Measurements from ENCODE around the gene WDR54. TPM values are rescaled to one million over a fixed set of nuclear protein-coding genes. Genes with fewer than 3 reads are reported as not detected.

Gene WDR54
- total and polyA plus RNA-seq, 3 donors from 2014 or later = 27.5 to 90.6 (median 31.7) TPM

DNA sequence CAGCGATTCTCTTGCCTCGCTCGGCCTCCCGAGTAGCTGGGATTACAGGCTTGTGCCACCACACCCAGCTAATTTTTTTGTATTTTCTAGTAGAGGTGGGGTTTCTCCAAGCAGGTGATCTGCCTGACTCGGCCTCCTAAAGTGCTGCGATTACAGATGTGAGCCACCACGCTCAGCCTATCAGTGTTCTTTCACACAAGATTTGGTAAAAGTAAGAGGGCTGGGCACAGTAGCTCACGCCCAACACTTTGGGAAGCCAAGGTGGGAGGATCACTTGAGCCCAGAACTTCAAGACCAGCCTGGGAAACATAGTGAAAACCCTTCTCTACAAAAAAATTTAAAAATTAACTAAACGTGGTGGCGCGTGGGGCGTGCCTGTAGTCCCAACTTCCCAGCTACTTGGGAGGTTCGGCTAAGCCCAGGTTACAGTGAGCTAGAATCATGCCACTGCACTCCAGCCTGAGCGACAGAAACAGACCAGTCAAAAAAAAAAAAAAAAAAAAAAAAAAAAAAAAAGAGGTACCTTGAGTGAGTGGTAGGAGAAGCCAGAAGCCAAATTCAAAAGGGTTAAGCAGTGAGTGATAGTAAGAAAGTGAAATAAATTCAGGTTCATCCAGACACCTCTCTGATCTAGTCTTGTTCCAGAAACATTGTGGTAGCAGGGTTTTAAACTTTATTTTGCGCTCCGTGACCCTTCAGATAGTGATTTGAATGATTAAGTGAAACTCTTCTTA is 50.0 kb downstream of the WDR54 start:
- no peak for TF ChIP-seq POLR2A (IDR thresholded peaks at IDR 0.05)
- TF ChIP-seq, protein P1, sequence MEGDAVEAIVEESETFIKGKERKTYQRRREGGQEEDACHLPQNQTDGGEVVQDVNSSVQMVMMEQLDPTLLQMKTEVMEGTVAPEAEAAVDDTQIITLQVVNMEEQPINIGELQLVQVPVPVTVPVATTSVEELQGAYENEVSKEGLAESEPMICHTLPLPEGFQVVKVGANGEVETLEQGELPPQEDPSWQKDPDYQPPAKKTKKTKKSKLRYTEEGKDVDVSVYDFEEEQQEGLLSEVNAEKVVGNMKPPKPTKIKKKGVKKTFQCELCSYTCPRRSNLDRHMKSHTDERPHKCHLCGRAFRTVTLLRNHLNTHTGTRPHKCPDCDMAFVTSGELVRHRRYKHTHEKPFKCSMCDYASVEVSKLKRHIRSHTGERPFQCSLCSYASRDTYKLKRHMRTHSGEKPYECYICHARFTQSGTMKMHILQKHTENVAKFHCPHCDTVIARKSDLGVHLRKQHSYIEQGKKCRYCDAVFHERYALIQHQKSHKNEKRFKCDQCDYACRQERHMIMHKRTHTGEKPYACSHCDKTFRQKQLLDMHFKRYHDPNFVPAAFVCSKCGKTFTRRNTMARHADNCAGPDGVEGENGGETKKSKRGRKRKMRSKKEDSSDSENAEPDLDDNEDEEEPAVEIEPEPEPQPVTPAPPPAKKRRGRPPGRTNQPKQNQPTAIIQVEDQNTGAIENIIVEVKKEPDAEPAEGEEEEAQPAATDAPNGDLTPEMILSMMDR (IDR thresholded peaks at IDR 0.05) = no peak
- 44 to 45% methylated on average over 16 of the region's 16 CpGs for WGBS, 2 donors
- no peaks in the 10 kb centered on the region for H3K9me3 ChIP-seq
- H3K4me3 ChIP-seq = peak overlapping the region; percentile 63 to 68
- peak overlapping the region; percentile 6 to 79 for H3K27ac ChIP-seq
- no peaks in the 10 kb centered on the region for H3K36me3 ChIP-seq (ENCODE audit: low read depth, missing control alignments)
- peaks cover 12% of the 10 kb centered on the region for H3K4me1 ChIP-seq
- no peaks in the 10 kb centered on the region for H3K27me3 ChIP-seq
- DNase-seq = no peak
- intact Hi-C loops (cut with DNase I; ENCODE audit: low total_unique reads) = no loop called here

DNA sequence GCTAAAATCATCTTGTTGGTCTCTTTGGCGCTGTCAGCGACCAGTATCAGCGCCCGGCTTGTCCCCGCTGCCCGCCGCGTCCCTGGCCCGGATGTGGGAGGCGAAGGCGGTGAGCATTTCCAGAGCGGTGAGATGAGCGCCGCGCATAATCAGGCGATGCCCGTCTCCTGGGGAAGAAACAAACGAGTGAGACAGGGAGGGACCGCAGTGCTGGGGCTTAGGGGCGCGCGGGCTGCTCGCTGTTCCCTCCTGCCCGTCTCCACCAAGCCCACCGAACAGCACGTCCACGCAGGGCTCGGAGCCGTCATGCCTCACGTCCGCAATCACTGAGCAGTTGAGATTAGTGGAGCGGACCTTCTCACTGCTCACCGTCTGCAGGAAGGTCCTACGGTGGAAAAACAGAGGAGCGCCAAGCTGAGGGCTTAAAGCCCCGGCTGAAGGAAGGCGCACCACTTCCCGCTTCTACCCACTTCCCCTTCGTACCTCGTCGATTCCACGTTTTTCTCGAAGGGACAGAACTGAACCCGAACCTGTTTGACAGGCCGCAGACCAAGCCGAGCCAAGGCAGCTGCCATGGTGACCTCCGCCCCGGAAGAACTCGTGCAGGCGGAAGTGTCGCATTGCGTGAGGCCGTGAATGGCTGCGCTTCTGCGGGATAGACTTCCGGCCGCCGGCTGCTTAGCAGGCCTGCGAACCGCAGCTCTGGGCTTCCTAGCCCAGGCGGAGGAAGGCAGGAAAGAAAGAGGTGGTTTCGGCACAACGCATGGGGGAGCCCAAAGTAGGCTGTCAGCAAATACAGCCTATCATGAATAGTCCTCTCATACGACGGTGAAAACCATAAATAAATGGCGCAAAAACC is 50.8 kb downstream of the WDR54 start, which contains the start of gene MRPL53:
Gene MRPL53 (minus strand): TSS at position 595 of the 859 bp plus-strand sequence. CDS start 20 bp downstream, at position 575.
- Histone ChIP-seq H3K9me3 (no peaks in the 10 kb centered on the region), H3K27ac (peak within 1 kb of the TSS; percentile 6 to 79), H3K4me1 (peaks cover 12% of the 10 kb centered on the region), H3K4me3 (peak within 1 kb of the TSS; percentile 63 to 68), H3K36me3 (ENCODE audit: low read depth, missing control alignments) (no peaks in the 10 kb centered on the region), H3K27me3 (no peaks in the 10 kb centered on the region)
- peak; percentile 96 for DNase-seq
- intact Hi-C loops (cut with DNase I; ENCODE audit: low total_unique reads) = no loop called here
- TF ChIP-seq, protein P1 (IDR thresholded peaks at IDR 0.05) = no peak
- TF ChIP-seq POLR2A (IDR thresholded peaks at IDR 0.05) = no peak
- 1% methylated on average over 42 to 66 of the region's 66 CpGs for WGBS, 2 donors

DNA sequence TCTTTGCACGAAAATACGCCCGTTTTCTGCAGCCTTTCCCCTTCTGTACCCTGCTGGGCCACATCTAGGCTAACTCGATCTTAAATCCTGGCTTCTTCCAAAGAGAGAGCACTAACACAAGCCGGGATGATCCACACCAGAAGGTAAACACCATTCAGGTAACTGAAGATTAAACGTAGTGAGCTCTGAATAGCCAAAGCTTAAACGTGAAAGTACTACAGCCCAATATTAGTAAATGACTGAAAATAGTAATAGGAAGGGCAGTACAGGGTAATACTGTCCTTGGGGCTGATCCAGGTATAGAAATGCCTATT is 51.4 kb downstream of the WDR54 start:
- H3K4me1 ChIP-seq = peaks cover 12% of the 10 kb centered on the region
- intact Hi-C loops (cut with DNase I; ENCODE audit: low total_unique reads) = no loop called here
- peak overlapping the region; percentile 6 to 79 for H3K27ac ChIP-seq
- H3K27me3 ChIP-seq = no peaks in the 10 kb centered on the region
- H3K4me3 ChIP-seq = peak overlapping the region; percentile 63 to 68
- no peak for DNase-seq
- WGBS, 2 donors = 6 to 9% methylated on average over 7 of the region's 7 CpGs
- no peak for TF ChIP-seq POLR2A (IDR thresholded peaks at IDR 0.05)
- TF ChIP-seq, protein P1 (IDR thresholded peaks at IDR 0.05) = no peak
- no peaks in the 10 kb centered on the region for H3K36me3 ChIP-seq (ENCODE audit: low read depth, missing control alignments)
- H3K9me3 ChIP-seq = no peaks in the 10 kb centered on the region

DNA sequence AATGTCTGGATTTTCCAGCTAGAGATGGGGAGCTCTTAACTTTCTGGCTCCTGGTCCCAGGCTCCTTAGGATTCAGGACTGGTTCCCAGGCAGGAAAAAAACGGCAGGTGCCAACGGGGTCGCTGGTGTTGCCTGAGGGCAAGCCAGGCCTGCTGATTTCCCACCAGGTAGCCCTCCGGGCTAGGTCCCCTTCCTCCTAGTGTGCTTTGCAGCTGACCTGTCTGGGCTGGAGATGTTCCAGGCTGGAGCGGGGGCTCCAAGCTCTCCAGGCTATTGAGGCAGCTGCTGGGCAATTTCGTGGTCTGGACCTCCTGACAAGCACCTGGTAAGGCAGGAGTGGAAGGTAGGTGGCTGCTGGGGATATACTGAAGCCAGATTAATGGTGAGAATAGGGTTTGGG is 53.0 kb downstream of the WDR54 start:
- intact Hi-C loops (cut with DNase I; ENCODE audit: low total_unique reads) = no loop called here
- no peaks in the 10 kb centered on the region for H3K9me3 ChIP-seq
- H3K36me3 ChIP-seq (ENCODE audit: low read depth, missing control alignments) = no peaks in the 10 kb centered on the region
- H3K4me1 ChIP-seq = peaks cover 12% of the 10 kb centered on the region
- no peak overlapping the region for H3K4me3 ChIP-seq
- H3K27ac ChIP-seq = no peak overlapping the region
- no peak for DNase-seq
- no peak for TF ChIP-seq POLR2A (IDR thresholded peaks at IDR 0.05)
- TF ChIP-seq, protein P1 (IDR thresholded peaks at IDR 0.05) = no peak
- H3K27me3 ChIP-seq = no peaks in the 10 kb centered on the region
- 84 to 85% methylated on average over 5 to 6 of the region's 6 CpGs for WGBS, 2 donors
